ENCODE results near the gene CDH23. TPM values are rescaled to one million over a fixed set of nuclear protein-coding genes. Genes with fewer than 3 reads are reported as not detected.
"Not testable (repeated sequence)": the region's sequence is repeated elsewhere in the genome, so short reads cannot be mapped to it uniquely, and the experiment has no call there.

CDH23 gene
- total RNA-seq, 2 donors from 2014 or later = 3.9 to 74.8 TPM

DNA sequence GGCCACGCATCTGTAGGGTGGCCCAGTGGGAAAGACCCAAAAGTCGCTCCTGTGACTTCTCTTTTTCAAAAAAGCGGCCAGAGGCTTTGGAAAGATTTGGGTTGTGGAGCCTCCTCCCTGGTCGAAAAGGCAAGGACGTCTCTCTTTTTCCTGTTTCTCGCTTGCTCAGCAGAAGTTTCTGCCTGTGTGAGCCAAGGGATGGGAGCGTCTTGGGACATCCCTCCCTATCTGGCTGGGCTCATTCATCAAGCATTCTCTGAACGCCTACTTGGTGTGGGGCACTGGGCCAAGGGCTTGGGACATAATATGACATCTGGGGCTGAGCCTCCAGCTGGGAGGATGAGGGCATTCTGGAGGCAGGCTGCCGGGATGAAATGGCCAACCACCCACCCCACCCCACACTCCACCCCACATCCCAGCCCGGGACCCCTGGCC is 201.9 kb downstream of the CDH23 start:
- TF ChIP-seq, protein P1, sequence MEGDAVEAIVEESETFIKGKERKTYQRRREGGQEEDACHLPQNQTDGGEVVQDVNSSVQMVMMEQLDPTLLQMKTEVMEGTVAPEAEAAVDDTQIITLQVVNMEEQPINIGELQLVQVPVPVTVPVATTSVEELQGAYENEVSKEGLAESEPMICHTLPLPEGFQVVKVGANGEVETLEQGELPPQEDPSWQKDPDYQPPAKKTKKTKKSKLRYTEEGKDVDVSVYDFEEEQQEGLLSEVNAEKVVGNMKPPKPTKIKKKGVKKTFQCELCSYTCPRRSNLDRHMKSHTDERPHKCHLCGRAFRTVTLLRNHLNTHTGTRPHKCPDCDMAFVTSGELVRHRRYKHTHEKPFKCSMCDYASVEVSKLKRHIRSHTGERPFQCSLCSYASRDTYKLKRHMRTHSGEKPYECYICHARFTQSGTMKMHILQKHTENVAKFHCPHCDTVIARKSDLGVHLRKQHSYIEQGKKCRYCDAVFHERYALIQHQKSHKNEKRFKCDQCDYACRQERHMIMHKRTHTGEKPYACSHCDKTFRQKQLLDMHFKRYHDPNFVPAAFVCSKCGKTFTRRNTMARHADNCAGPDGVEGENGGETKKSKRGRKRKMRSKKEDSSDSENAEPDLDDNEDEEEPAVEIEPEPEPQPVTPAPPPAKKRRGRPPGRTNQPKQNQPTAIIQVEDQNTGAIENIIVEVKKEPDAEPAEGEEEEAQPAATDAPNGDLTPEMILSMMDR (IDR thresholded peaks at IDR 0.05) = no peak
- peak; percentile 58 for TF ChIP-seq POLR2AphosphoS5 (IDR thresholded peaks at IDR 0.05)
- Histone ChIP-seq H3K27ac (peak overlapping the region; percentile 61 to 63), H3K4me1 (replicated peaks) (peaks cover 4% of the 10 kb centered on the region), H3K27me3 (replicated peaks; ENCODE audit: insufficient read depth) (no peaks in the 10 kb centered on the region), H3K36me3 (no peaks in the 10 kb centered on the region), H3K4me3 (no peak overlapping the region), H3K9me3 (no peaks in the 10 kb centered on the region)
- WGBS = 18% methylated on average over 9 of the region's 10 CpGs
- intact Hi-C loops (cut with DNase I) = no loop called here
- peak; percentile 74 for DNase-seq (ENCODE audit: low spot score)

DNA sequence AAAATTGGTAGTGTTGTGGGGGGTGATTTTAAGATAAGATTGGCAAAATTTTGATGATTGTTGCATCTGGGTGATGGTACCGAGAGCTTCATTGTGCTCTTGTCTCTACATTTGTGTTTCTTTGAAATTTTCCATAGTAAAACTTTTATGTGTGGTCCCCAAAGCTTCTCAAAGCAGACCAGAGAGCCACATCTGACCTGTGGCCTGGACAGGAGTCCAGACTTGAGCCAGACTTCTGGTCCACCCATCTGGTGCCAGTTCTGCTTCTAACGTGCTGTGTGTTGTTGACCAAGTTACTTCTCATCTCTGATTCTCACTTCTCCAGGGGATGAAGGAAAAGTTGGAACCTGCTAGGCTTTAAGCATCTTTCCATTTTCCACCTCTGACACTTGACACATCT is 202.8 kb downstream of the CDH23 start:
- no peaks in the 10 kb centered on the region for H3K27me3 ChIP-seq (replicated peaks; ENCODE audit: insufficient read depth)
- H3K4me3 ChIP-seq = no peak overlapping the region
- H3K27ac ChIP-seq = no peak overlapping the region
- H3K36me3 ChIP-seq = no peaks in the 10 kb centered on the region
- TF ChIP-seq, protein P1 (IDR thresholded peaks at IDR 0.05) = no peak
- no peak for TF ChIP-seq POLR2AphosphoS5 (IDR thresholded peaks at IDR 0.05)
- no peak for TF ChIP-seq POLR2A (IDR thresholded peaks at IDR 0.05)
- WGBS = 76% methylated on average over 2 of the region's 2 CpGs
- intact Hi-C loops (cut with DNase I) = no loop called here
- H3K9me3 ChIP-seq = no peaks in the 10 kb centered on the region
- H3K4me1 ChIP-seq (replicated peaks) = peaks cover 4% of the 10 kb centered on the region
- DNase-seq (ENCODE audit: low spot score) = no peak

- H3K36me3 ChIP-seq; intact Hi-C loops (cut with DNase I); DNase-seq (ENCODE audit: low spot score); H3K4me3 ChIP-seq; H3K9me3 ChIP-seq; H3K27me3 ChIP-seq (replicated peaks; ENCODE audit: insufficient read depth); H3K4me1 ChIP-seq (replicated peaks); H3K27ac ChIP-seq: not testable (repeated sequence)
- WGBS = 94% methylated on average over 8 of the region's 8 CpGs
Observed at GRCh38 chr10:71600242-71600641, 203.5 kb downstream of the CDH23 start.

- H3K4me3 ChIP-seq = no peak overlapping the region
- H3K9me3 ChIP-seq = no peaks in the 10 kb centered on the region
- no peak overlapping the region for H3K27ac ChIP-seq
- no peaks in the 10 kb centered on the region for H3K27me3 ChIP-seq (replicated peaks; ENCODE audit: insufficient read depth)
- no peaks in the 10 kb centered on the region for H3K36me3 ChIP-seq
- peak; percentile 7 for TF ChIP-seq POLR2AphosphoS5 (IDR thresholded peaks at IDR 0.05)
- TF ChIP-seq POLR2A (IDR thresholded peaks at IDR 0.05) = no peak
- TF ChIP-seq, protein P1 (IDR thresholded peaks at IDR 0.05) = no peak
- 68% methylated on average over 2 of the region's 2 CpGs for WGBS
- intact Hi-C loops (cut with DNase I) = no loop called here
- peaks cover 4% of the 10 kb centered on the region for H3K4me1 ChIP-seq (replicated peaks)
- no peak for DNase-seq (ENCODE audit: low spot score)
Observed at GRCh38 chr10:71600849-71601248, 204.1 kb downstream of the CDH23 start.

DNA sequence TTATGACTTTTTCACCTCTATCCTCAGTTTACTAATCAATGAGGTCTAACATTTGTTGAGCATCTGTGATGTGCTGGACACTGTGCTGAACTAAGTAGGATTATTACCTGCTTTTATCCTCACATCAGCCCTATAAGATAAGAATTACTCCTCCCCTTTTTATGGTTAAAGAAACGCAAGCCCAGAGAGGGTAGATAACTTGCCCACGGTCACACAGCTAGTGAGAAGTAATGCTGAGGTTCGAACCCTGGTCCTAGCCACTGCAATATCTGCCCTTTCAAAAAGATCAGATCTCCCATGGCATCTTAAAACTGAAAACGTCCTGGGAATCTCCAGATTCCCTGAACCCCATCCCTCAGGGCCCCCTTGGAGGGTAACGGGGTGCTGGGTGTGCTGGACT is 204.6 kb downstream of the CDH23 start:
- intact Hi-C loops (cut with DNase I) = no loop called here
- Histone ChIP-seq H3K27me3 (replicated peaks; ENCODE audit: insufficient read depth) (no peaks in the 10 kb centered on the region), H3K4me1 (replicated peaks) (peaks cover 4% of the 10 kb centered on the region), H3K9me3 (no peaks in the 10 kb centered on the region), H3K27ac (no peak overlapping the region), H3K4me3 (no peak overlapping the region), H3K36me3 (no peaks in the 10 kb centered on the region)
- TF ChIP-seq POLR2AphosphoS5 (IDR thresholded peaks at IDR 0.05) = no peak
- TF ChIP-seq POLR2A (IDR thresholded peaks at IDR 0.05) = no peak
- TF ChIP-seq, protein P1 (IDR thresholded peaks at IDR 0.05) = no peak
- WGBS = 88% methylated on average over 5 of the region's 5 CpGs
- no peak for DNase-seq (ENCODE audit: low spot score)
